AG09319 (cell line): ENCODE measurements around the gene CHMP1B.
"Not testable (repeated sequence)": the region's sequence is repeated elsewhere in the genome, so short reads cannot be mapped to it uniquely, and the experiment has no call there.

Experiments
- DNase-seq: peaks from one replicate; pipeline ENCODE4 v3.0.0-alpha.2; 2010; ENCODE audit warnings: low read depth; ENCODE audit errors: extremely low read depth
- CTCF ChIP-seq: IDR thresholded peaks from 2 replicates; pipeline ENCODE4 v1.5.1; 2011; ENCODE audit warnings: low read depth, mild to moderate bottlenecking, inconsistent platforms, low read length, moderate library complexity

Gene CHMP1B

GRCh38 chr18:11887328-11888128, 36.3 kb downstream of the CHMP1B start:
- TF ChIP-seq CTCF = no peak
- no peak for DNase-seq

- no peak for TF ChIP-seq CTCF
- DNase-seq = no peak
Measured at GRCh38 chr18:11888726-11889125, 37.5 kb downstream of the CHMP1B start.

GRCh38 chr18:11889284-11889683, 38.1 kb downstream of the CHMP1B start:
- DNase-seq = no peak
- no peak for TF ChIP-seq CTCF

- DNase-seq = no peak
- TF ChIP-seq CTCF = no peak
Measured at GRCh38 chr18:11891737-11892136, 40.5 kb downstream of the CHMP1B start.

GRCh38 chr18:11892438-11892837, 41.2 kb downstream of the CHMP1B start:
- DNase-seq = not testable (repeated sequence)

GRCh38 chr18:11897781-11898180, 46.6 kb downstream of the CHMP1B start:
- no peak for DNase-seq
- TF ChIP-seq CTCF = no peak

GRCh38 chr18:11899063-11899462, 47.9 kb downstream of the CHMP1B start:
- no peak for TF ChIP-seq CTCF
- no peak for DNase-seq
